Fibroblast of skin of scalp (primary cell): ENCODE measurements around the gene NPVF.

ENCODE experiments used
- DNase-seq: peaks from one replicate; pipeline ENCODE4 v3.0.0-alpha.2; 2013

NPVF gene

GRCh38 chr7:25234336-25234735, 6.0 kb upstream of the NPVF start:
- no peak for DNase-seq

GRCh38 chr7:25223206-25223605, 5.1 kb downstream of the NPVF start:
- no peak for DNase-seq

- no peak for DNase-seq
These were observed 5.6 kb downstream of the NPVF start for GRCh38 chr7:25222666-25223065.

- no peak for DNase-seq
These were observed 7.3 kb downstream of the NPVF start for GRCh38 chr7:25221009-25221408.

GRCh38 chr7:25218191-25218590, 10.1 kb downstream of the NPVF start:
- no peak for DNase-seq

GRCh38 chr7:25216837-25217236, 11.4 kb downstream of the NPVF start:
- DNase-seq = peak; percentile 43

- no peak for DNase-seq
These were observed 12.5 kb downstream of the NPVF start for GRCh38 chr7:25215694-25216335.

GRCh38 chr7:25208525-25209221, 19.6 kb downstream of the NPVF start:
- DNase-seq = no peak

GRCh38 chr7:25207887-25208286, 20.4 kb downstream of the NPVF start:
- no peak for DNase-seq

- no peak for DNase-seq
These were observed 21.5 kb downstream of the NPVF start for GRCh38 chr7:25206765-25207164.

GRCh38 chr7:25196132-25196896, 32.0 kb downstream of the NPVF start:
- DNase-seq = no peak

- no peak for DNase-seq
These were observed 34.2 kb downstream of the NPVF start for GRCh38 chr7:25194036-25194435.

GRCh38 chr7:25192043-25192442, 36.2 kb downstream of the NPVF start:
- no peak for DNase-seq

- no peak for DNase-seq
These were observed 39.1 kb downstream of the NPVF start for GRCh38 chr7:25189197-25189596.

GRCh38 chr7:25187932-25188331, 40.4 kb downstream of the NPVF start:
- DNase-seq = no peak

- no peak for DNase-seq
These were observed 41.9 kb downstream of the NPVF start for GRCh38 chr7:25186436-25186835.

- no peak for DNase-seq
These were observed 46.8 kb downstream of the NPVF start for GRCh38 chr7:25181532-25181931.

GRCh38 chr7:25180946-25181345, 47.3 kb downstream of the NPVF start:
- no peak for DNase-seq

GRCh38 chr7:25180592-25180923, 47.7 kb downstream of the NPVF start:
- DNase-seq = no peak

GRCh38 chr7:25179771-25180591, 48.3 kb downstream of the NPVF start:
- peak; percentile 85 for DNase-seq

GRCh38 chr7:25179325-25179724, 49.0 kb downstream of the NPVF start:
- no peak for DNase-seq
